Esophagus muscularis mucosa (tissue), 4 donors: Measurements from ENCODE around the gene CDH4. TPM values are rescaled to one million over a fixed set of nuclear protein-coding genes. Genes with fewer than 3 reads are reported as not detected.

Source experiments
- DNase-seq: peaks from one replicate; pipeline ENCODE4 v3.0.0-alpha.2; 2017; ENCODE audit errors: extremely low spot score
- H3K27ac ChIP-seq, 4 donors: fragments of 200-600 bp; sonication (generic); replicated peaks in 1 of 4; 1 replicate in 3 of 4; 2 replicates in 1 of 4; pipeline ENCODE4 v1.5.1; 2016 to 2019; ENCODE audit warnings: mild to moderate bottlenecking in 1 of 4
- H3K27me3 ChIP-seq, 4 donors: fragments of 200-600 bp; sonication (generic); one replicate each; pipeline versions ENCODE4 v1.5.1 to v1.6.0; 2016 to 2019
- H3K36me3 ChIP-seq, 4 donors: fragments of 200-600 bp; sonication (generic); one replicate each; pipeline ENCODE4 v1.5.1; 2016 to 2019
- H3K4me1 ChIP-seq, 4 donors: fragments of 200-600 bp; sonication (generic); one replicate each; pipeline ENCODE4 v1.5.1; 2016 to 2019
- H3K4me3 ChIP-seq, 4 donors: fragments of 200-600 bp; sonication (generic); 1 replicate in 2 of 4; 2 replicates in 2 of 4; pipeline ENCODE4 v1.5.1; 2016 to 2019; ENCODE audit warnings: mild to moderate bottlenecking in 4 of 4, moderate library complexity in 1 of 4
- H3K9me3 ChIP-seq, 4 donors: fragments of 200-600 bp; sonication (generic); 1 replicate in 3 of 4; 2 replicates in 1 of 4; pipeline ENCODE4 v1.5.1; 2016 to 2019
- CTCF ChIP-seq, 3 experiments: fragments of 200-600 bp in 2 of 3; fragments of 450-650 bp in 1 of 3; sonication (generic) in 2 of 3; IDR thresholded peaks; one replicate each; pipeline ENCODE4 v1.5.1; 2017 to 2019; ENCODE audit warnings: antibody characterized with exemption in 3 of 3, mild to moderate bottlenecking in 2 of 3, moderate library complexity in 1 of 3
- EP300 ChIP-seq: sonication (generic); formaldehyde crosslinking; IDR thresholded peaks from one replicate; pipeline ENCODE4 v1.6.1; 2017; ENCODE audit warnings: antibody characterized with exemption
- POLR2A ChIP-seq: fragments of 450-650 bp; IDR thresholded peaks from one replicate; pipeline ENCODE4 v1.6.1; 2017; ENCODE audit warnings: antibody characterized with exemption, moderate library complexity, mild to moderate bottlenecking, low read depth
- POLR2AphosphoS5 ChIP-seq, 2 donors: sonication (generic); formaldehyde crosslinking; IDR thresholded peaks; one replicate each; pipeline ENCODE4 v1.6.1; 2017; ENCODE audit warnings: antibody characterized with exemption in 2 of 2
- WGBS: methylation state at CpG from one replicate; pipeline ENCODE4 v1.1.5; 2018; 5-methylcytosine and 5-hydroxymethylcytosine counted together
- intact Hi-C: fragments of 100-400 bp; cut with DNase I; formaldehyde crosslinking; loops from one replicate; pipeline ENCODE4 v1.15.1; 2023
- total RNA-seq, 4 donors: library from RNA; depleted of rRNA; stranded (reverse); fragments of >200 nt; gene quantifications; one replicate each; pipeline versions ENCODE4 v1.1.0 to v1.2.1, GENCODE V29; 2016

The CDH4 gene
- total RNA-seq, 4 donors from 2014 or later, result 0.42 to 1.3 (median 0.48) TPM

GRCh38 chr20:61973515-61974356, 721.7 kb downstream of the CDH4 start:
- 95% methylated on average over 17 of the region's 25 CpGs for WGBS
- Histone ChIP-seq H3K36me3 (peaks cover 10 to 56% (median 37%) of the 10 kb centered on the region in 4 donors), H3K9me3 (no peaks in the 10 kb centered on the region), H3K27ac (no peak overlapping the region), H3K4me3 (no peak overlapping the region), H3K4me1 (no peaks in the 10 kb centered on the region), H3K27me3 (peaks cover 0 to 6% (median 0%) of the 10 kb centered on the region in 4 donors)
- intact Hi-C loops, result no loop called here
- no peak for DNase-seq
- no peak for TF ChIP-seq EP300
- TF ChIP-seq POLR2A, result no peak
- no peak for TF ChIP-seq CTCF (IDR thresholded peaks at IDR 0.05)

- Histone ChIP-seq H3K4me1 (no peaks in the 10 kb centered on the region), H3K4me3 (no peak overlapping the region), H3K27ac (no peak overlapping the region), H3K36me3 (peaks cover 10 to 61% (median 39%) of the 10 kb centered on the region in 4 donors), H3K27me3 (peaks cover 0 to under 1% (median 0%) of the 10 kb centered on the region in 4 donors), H3K9me3 (no peaks in the 10 kb centered on the region)
- WGBS, result 92% methylated on average over 14 of the region's 14 CpGs
- no peak for DNase-seq
- TF ChIP-seq CTCF (IDR thresholded peaks at IDR 0.05) (no peak), EP300 (no peak), POLR2A (no peak), POLR2AphosphoS5 (IDR thresholded peaks at IDR 0.05) (no peak)
- intact Hi-C loops, result no loop called here
Measured at GRCh38 chr20:61974357-61974665, 722.2 kb downstream of the CDH4 start.

- Histone ChIP-seq H3K27me3 (no peaks in the 10 kb centered on the region), H3K4me1 (no peaks in the 10 kb centered on the region), H3K9me3 (no peaks in the 10 kb centered on the region), H3K36me3 (peaks cover 10 to 74% (median 52%) of the 10 kb centered on the region in 4 donors), H3K27ac (no peak overlapping the region), H3K4me3 (no peak overlapping the region)
- 82% methylated on average over 11 of the region's 11 CpGs for WGBS
- no peak for DNase-seq
- intact Hi-C loops, result no loop called here
- TF ChIP-seq POLR2A (no peak), EP300 (no peak), POLR2AphosphoS5 (IDR thresholded peaks at IDR 0.05) (no peak), CTCF (IDR thresholded peaks at IDR 0.05) (no peak)
Measured at GRCh38 chr20:61975407-61976129, 723.5 kb downstream of the CDH4 start.

- no peak for DNase-seq
- 91% methylated on average over 9 of the region's 9 CpGs for WGBS
- no peak for TF ChIP-seq POLR2A
- no peak for TF ChIP-seq CTCF (IDR thresholded peaks at IDR 0.05)
- no peak for TF ChIP-seq POLR2AphosphoS5 (IDR thresholded peaks at IDR 0.05)
- no peak for TF ChIP-seq EP300
- Histone ChIP-seq H3K4me1 (no peaks in the 10 kb centered on the region), H3K27ac (no peak overlapping the region), H3K36me3 (peaks cover 10 to 80% (median 53%) of the 10 kb centered on the region in 4 donors), H3K9me3 (no peaks in the 10 kb centered on the region), H3K4me3 (no peak overlapping the region), H3K27me3 (no peaks in the 10 kb centered on the region)
- intact Hi-C loops, result no loop called here
Measured at GRCh38 chr20:61976263-61976643, 724.2 kb downstream of the CDH4 start.
